Colon (tissue), 2 donors: ENCODE results near the gene CHCHD4.
"Not testable (repeated sequence)": the region's sequence is repeated elsewhere in the genome, so short reads cannot be mapped to it uniquely, and the experiment has no call there.

Source experiments
- FAIRE-seq: peaks from 2 replicates; lab custom pipeline; 2012; peaks lifted over from hg19 to GRCh38; lab: Jason Lieb, UNC
- donor health status: control.
- donor health status: control.

Gene CHCHD4

GRCh38 chr3:14119651-14120050 lies 5.0 kb downstream of the CHCHD4 start:
- FAIRE-seq, result no peak

- no peak for FAIRE-seq
Measured at GRCh38 chr3:14118400-14119381, 6.0 kb downstream of the CHCHD4 start.

GRCh38 chr3:14117468-14118399 lies 6.9 kb downstream of the CHCHD4 start:
- FAIRE-seq, result no peak

DNA sequence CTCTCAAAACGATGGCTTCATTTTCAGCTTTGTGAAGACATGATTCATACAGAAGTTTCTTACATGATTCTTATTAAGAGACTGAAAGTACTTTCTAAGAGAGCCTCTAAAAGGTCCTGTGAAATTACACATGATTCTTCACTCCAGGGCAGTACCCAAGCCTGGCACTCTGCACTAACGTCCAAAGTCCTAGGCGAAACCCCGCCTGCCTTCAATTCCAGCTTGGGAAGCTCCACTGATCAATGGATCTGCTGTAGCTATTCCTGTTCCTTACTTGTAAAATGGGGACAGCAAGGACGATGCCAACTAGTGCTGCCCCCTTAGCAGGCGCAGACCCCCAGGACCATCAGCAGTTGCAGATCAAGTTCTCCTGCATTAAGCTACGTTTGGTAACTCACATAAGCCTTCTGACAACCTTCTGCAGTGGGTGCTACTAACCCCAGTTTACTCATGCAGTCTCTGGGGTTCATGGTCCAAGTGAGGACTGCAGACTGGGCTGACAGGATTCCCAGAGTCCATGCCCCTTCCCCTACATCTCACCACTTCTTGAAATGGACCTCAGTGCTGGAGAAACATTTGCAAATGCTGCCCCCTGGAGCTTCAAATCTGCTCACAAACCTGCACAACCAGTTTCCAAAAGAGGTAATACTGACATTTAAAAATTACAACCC lies 10.6 kb downstream of the CHCHD4 start:
- no peak for FAIRE-seq

DNA sequence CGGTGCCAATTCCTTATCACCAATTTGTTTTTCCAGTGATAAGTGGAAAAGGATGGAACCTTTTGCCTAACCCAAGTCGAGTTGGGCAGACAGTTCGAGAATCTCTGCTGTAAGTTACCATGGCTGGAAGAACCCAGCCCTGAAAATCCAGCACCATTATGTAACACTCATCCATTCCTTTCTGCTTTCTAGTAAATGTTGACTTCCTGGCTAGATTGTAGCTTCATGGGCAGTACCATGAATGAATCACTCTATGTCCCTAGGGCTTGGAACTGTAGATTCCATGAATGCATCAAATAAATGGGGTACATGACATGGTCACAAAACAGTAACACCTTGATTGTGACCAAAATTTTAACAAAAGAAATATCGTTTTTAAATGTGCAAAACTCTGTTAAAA lies 14.0 kb downstream of the CHCHD4 start:
- FAIRE-seq, result no peak

- FAIRE-seq, result not testable (repeated sequence)
Measured at GRCh38 chr3:14109821-14110220, 14.8 kb downstream of the CHCHD4 start.

- no peak for FAIRE-seq
Measured at GRCh38 chr3:14097616-14098391, 26.9 kb downstream of the CHCHD4 start.

GRCh38 chr3:14096742-14097141 lies 27.9 kb downstream of the CHCHD4 start:
- FAIRE-seq, result no peak

- FAIRE-seq, result no peak
Measured at GRCh38 chr3:14093831-14094230, 30.8 kb downstream of the CHCHD4 start.

- peak; percentile 18 for FAIRE-seq
Measured at GRCh38 chr3:14092464-14092863, 32.2 kb downstream of the CHCHD4 start.

GRCh38 chr3:14091959-14092358 lies 32.7 kb downstream of the CHCHD4 start:
- FAIRE-seq, result not testable (repeated sequence)

DNA sequence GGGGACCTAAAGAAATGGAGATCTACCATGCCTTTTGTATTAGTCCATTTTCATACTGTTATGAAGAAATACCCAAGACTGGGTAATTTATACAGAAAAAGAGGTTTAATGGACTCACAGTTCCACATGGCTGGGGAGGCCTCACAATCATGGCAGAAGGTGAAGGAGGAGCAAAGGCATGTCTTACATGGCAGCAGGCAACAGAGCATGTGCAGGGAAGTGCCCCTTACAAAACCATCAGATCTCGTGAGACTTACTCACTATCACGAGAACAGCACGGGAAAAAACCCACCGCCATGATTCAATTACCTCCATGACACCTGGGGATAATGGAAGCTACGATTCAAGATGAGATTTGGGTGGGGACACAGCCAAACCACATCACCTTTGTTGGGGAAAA lies 37.2 kb downstream of the CHCHD4 start:
- FAIRE-seq, result not testable (repeated sequence)

- FAIRE-seq, result no peak
Measured at GRCh38 chr3:14082108-14082657, 42.5 kb downstream of the CHCHD4 start.

GRCh38 chr3:14077310-14077709 lies 47.4 kb downstream of the CHCHD4 start:
- FAIRE-seq, result no peak

- FAIRE-seq, result not testable (repeated sequence)
Measured at GRCh38 chr3:14075233-14075632, 49.4 kb downstream of the CHCHD4 start.

- no peak for FAIRE-seq
Measured at GRCh38 chr3:14064910-14065309, 59.8 kb downstream of the CHCHD4 start.

DNA sequence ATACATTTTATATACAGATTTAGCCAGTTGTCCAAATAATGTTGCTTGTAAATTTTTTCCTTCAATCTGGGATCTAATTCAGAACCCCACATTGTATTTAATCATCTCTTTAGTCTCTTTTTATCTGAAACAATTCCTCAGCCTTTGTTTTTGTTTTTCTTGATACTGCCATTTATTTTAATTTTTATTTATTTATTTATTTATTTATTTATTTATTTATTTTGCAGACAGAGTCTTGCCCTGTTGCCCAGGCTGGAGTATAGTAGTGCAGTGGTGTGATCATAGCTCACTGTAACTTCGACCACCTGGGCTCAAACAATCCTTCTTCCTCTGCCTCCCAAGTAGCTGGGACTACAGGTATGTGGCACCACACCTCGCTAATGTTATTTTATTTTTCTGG lies 61.5 kb downstream of the CHCHD4 start:
- FAIRE-seq, result no peak
